Mesothelial cell of epicardium (in vitro differentiated cells): ENCODE results near the gene USP6NL. TPM values are rescaled to one million over a fixed set of nuclear protein-coding genes. Genes with fewer than 3 reads are reported as not detected.

ENCODE experiments used
- DNase-seq, 2 experiments: peaks; one replicate each; pipeline ENCODE4 v3.0.0; 2021; ENCODE audit warnings: low spot score in 2 of 2; ENCODE audit not compliant: unreplicated experiment in 2 of 2
- H3K27ac Mint-ChIP-seq: 2 replicates; pipeline ENCODE4 v1.8.0; 2021; ENCODE audit warnings: mixed read lengths
- H3K27me3 Mint-ChIP-seq: 2 replicates; pipeline ENCODE4 v1.8.0; 2021; ENCODE audit warnings: low read depth, mixed read lengths
- H3K36me3 Mint-ChIP-seq: 2 replicates; pipeline ENCODE4 v1.8.0; 2021; ENCODE audit warnings: mixed read lengths
- H3K4me1 Mint-ChIP-seq: 2 replicates; pipeline ENCODE4 v1.8.0; 2021; ENCODE audit warnings: mixed read lengths
- H3K4me3 Mint-ChIP-seq: 2 replicates; pipeline ENCODE4 v1.8.0; 2021; ENCODE audit warnings: mild to moderate bottlenecking, moderate library complexity, mixed read lengths
- H3K9me3 Mint-ChIP-seq: 2 replicates; pipeline ENCODE4 v1.8.0; 2021; ENCODE audit warnings: mixed read lengths
- total RNA-seq: library from RNA; stranded (reverse); gene quantifications from 3 replicates; pipeline ENCODE4 v1.2.1, GENCODE V29; 2021
- TF ChIP-seq, protein P1 (sequence below): fragments of 200-600 bp; sonication (generic); IDR thresholded peaks from one replicate; pipeline ENCODE4 v1.5.0; 2021; ENCODE audit warnings: antibody characterized with exemption; ENCODE audit not compliant: unreplicated experiment

The USP6NL gene
- total RNA-seq, 1 donor from 2014 or later, result 35.8 TPM

DNA sequence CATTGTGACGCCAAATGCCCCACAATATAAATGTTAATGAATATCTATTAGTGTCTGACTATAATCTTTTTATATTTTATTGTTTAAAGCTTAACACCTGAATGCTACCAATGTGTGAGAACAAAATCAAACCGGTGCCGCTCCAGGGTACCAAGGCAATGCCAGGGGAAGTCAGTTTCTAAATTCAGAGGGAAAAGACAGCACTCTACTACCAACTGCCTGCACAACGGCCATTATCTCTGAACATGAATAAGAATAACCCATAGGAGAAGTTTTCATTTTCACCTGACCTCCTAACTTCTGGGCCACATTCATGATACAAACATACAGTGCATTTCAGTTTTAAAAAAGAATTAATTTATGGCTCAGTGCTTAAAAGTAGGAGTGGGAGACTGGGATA is 21.7 kb downstream of the USP6NL start:
- Mint-ChIP-seq H3K36me3 (peaks cover 21% of the 10 kb centered on the region), H3K27ac (no peak overlapping the region)
- no peak for DNase-seq

GRCh38 chr10:11588873-11589574 is 22.4 kb downstream of the USP6NL start:
- H3K4me3 Mint-ChIP-seq, result no peak overlapping the region
- H3K27ac Mint-ChIP-seq, result no peak overlapping the region
- peaks cover 17% of the 10 kb centered on the region for H3K9me3 Mint-ChIP-seq
- TF ChIP-seq, protein P1, sequence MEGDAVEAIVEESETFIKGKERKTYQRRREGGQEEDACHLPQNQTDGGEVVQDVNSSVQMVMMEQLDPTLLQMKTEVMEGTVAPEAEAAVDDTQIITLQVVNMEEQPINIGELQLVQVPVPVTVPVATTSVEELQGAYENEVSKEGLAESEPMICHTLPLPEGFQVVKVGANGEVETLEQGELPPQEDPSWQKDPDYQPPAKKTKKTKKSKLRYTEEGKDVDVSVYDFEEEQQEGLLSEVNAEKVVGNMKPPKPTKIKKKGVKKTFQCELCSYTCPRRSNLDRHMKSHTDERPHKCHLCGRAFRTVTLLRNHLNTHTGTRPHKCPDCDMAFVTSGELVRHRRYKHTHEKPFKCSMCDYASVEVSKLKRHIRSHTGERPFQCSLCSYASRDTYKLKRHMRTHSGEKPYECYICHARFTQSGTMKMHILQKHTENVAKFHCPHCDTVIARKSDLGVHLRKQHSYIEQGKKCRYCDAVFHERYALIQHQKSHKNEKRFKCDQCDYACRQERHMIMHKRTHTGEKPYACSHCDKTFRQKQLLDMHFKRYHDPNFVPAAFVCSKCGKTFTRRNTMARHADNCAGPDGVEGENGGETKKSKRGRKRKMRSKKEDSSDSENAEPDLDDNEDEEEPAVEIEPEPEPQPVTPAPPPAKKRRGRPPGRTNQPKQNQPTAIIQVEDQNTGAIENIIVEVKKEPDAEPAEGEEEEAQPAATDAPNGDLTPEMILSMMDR, result no peak
- H3K4me1 Mint-ChIP-seq, result peaks cover 25% of the 10 kb centered on the region
- H3K27me3 Mint-ChIP-seq, result no peaks in the 10 kb centered on the region
- H3K36me3 Mint-ChIP-seq, result peaks cover 23% of the 10 kb centered on the region
- no peak for DNase-seq

More for the DNA sequence above, 21.7 kb downstream of the USP6NL start:
- no peak overlapping the region for H3K4me3 Mint-ChIP-seq
- H3K9me3 Mint-ChIP-seq, result peaks cover 11% of the 10 kb centered on the region
- TF ChIP-seq, protein P1, result no peak
- H3K27me3 Mint-ChIP-seq, result no peaks in the 10 kb centered on the region
- H3K4me1 Mint-ChIP-seq, result peaks cover 28% of the 10 kb centered on the region

GRCh38 chr10:11587722-11588259 is 23.7 kb downstream of the USP6NL start:
- H3K4me1 Mint-ChIP-seq, result peaks cover 22% of the 10 kb centered on the region
- H3K27ac Mint-ChIP-seq, result peak overlapping the region; percentile 43
- no peaks in the 10 kb centered on the region for H3K27me3 Mint-ChIP-seq
- H3K4me3 Mint-ChIP-seq, result no peak overlapping the region
- TF ChIP-seq, protein P1, result no peak
- H3K36me3 Mint-ChIP-seq, result peaks cover 22% of the 10 kb centered on the region
- H3K9me3 Mint-ChIP-seq, result peaks cover 17% of the 10 kb centered on the region
- no peak for DNase-seq

DNA sequence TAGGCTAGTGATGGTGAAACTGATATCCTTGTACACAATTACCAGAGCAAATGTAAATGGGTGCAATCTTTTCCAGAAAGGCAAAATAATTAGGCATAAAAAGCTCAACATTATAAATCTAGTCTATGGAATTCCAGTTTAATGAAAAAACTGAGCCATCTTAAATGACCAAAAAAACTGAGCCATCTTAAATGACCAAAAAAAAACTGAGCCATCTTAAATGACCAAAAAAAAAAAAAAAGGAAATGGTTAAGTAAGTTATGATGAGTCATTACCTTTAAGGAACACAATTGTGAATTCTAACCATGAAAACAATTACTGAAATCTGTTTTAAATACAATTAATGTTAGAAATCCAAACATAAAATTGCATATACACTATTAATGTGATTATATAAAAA is 25.3 kb downstream of the USP6NL start:
- Mint-ChIP-seq H3K4me1 (peaks cover 26% of the 10 kb centered on the region), H3K36me3 (peaks cover 25% of the 10 kb centered on the region), H3K9me3 (peaks cover 17% of the 10 kb centered on the region), H3K4me3 (no peak overlapping the region), H3K27ac (no peak overlapping the region), H3K27me3 (no peaks in the 10 kb centered on the region)
- TF ChIP-seq, protein P1, result no peak
- no peak for DNase-seq

DNA sequence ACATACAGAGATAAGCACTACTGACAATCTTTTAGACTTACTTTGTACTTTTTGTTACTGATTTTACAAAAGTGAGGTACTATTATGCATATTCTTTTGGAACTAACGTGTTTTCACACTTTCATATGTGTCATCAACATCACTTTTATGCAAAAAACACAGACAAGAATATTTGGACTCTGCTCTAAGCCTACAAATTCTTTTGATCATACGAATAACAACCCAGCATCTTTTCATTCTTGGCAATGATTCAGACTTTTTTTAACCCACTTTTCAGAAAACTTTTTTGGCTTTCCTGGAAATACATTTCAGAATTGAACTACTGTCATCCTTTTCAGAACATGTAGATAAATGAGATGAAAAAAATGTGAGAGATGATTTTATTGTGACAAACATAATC is 30.2 kb downstream of the USP6NL start:
- Mint-ChIP-seq H3K36me3 (peaks cover 24% of the 10 kb centered on the region), H3K9me3 (peaks cover 17% of the 10 kb centered on the region), H3K27me3 (no peaks in the 10 kb centered on the region), H3K27ac (peak overlapping the region; percentile 72), H3K4me3 (no peak overlapping the region), H3K4me1 (peaks cover 6% of the 10 kb centered on the region)
- TF ChIP-seq, protein P1, result no peak
- no peak for DNase-seq
